NCI-H187 (cell line): ENCODE data around the gene APLNR.

Source experiments
- DNase-seq, 2 experiments: peaks; one replicate each; lab custom pipeline; 2025; lab: John Stamatoyannopoulos, UW

APLNR gene

GRCh38 chr11:57251491-57252104 lies 14.5 kb upstream of the APLNR start:
- DNase-seq: no peak

DNA sequence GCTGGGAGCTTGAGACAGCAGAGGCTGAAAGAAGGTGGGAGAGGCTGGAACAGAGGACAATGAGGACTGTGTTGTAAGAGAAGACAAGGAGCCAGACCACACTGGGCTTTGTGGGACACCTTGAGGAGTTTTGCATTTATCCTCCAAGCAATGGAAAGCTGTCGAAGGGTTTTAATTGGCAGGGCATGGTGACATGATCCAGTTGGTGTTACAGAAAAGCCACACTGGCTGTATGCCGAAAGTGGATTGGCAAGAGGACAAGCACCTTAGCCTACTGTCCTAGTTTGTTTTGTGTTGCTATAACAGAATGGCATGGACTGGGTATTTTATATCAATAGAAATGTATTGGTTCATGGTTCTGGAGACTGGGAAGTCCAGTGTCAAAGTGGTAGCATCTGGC lies 14.0 kb upstream of the APLNR start:
- DNase-seq: no peak

- DNase-seq: peak; percentile 1 to 22
Observed at GRCh38 chr11:57249384-57250319, 12.6 kb upstream of the APLNR start.

DNA sequence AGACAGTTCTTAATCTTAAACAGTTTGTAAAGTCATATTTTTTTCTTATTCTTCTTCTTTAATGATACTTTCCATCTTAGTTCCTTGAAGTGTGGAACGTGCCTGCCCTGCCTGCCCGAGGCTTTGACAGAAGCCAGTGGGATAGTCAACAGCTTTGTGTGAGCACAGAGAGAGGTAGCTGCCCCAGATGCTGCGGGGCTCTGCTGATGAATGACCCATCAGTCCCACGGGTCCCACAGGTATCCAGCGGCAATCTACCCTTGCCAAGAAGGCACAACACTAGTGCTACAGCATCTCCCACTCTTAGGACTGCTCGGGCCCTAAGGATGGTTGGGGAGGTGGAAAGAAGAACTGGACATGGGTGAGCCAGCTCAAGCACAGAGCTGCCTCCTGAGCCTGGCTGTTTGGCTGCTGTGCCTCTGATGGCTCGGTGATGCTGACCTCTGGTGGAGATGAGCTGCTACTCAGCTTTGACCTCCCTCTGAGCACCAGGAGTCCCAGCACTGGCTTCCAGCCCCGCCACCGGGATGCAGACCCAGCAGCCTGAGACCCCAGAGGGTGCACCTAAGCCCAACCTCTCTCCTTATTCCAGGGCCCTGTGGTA lies 11.8 kb upstream of the APLNR start:
- DNase-seq: peak in 1 of 2 experiments; percentile 2

GRCh38 chr11:57244911-57245310 lies 7.9 kb upstream of the APLNR start:
- DNase-seq: no peak

DNA sequence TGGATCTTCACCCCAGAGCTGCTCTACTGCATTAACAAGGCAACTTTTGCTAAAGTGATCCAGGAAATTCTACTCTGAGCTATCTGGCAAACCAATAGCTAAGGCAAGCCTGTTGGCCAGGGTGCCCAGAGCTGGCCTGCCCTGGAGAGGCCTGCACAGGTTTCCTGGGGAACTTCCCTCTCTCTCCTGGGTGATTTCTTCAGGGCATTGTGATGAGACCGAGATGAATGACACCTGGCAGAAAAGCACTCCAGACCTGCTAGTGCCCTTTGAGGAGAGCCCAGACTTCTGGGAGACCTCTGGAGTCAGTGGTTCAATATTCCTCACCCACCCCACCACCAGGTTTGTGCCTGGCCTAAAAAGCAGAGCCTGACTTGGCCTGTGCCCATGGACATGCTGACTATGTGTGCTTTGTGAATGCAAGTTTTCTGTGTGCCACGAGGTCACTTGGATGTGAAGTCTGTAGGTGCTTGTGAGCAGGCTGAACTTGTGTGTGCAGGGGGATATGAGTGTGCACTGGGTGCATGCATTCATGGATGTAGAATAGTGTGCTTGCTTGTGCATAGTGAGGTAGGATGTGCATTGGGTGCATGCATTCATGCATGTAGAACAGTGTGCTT lies 4.4 kb upstream of the APLNR start:
- DNase-seq: no peak

GRCh38 chr11:57240757-57241156 lies 3.7 kb upstream of the APLNR start:
- no peak for DNase-seq

DNA sequence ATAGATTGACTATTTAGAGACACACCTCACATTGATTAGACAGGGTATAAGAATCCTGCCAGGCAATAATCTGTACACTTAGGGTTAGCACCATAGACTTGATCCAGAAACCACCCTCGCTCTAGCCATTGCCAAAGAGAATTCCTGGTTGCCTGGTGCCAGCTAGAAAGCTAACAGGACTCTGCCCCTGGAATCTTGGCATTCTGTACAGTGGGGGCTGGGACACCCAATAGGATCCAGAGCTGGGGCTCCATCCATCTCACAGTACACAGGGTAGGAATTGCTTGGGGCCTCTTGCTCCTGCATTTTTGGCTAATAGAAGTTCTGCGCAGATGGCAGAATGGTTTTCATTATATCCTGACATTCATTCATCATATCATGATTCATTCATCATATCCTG lies 3.0 kb upstream of the APLNR start:
- DNase-seq: no peak

DNA sequence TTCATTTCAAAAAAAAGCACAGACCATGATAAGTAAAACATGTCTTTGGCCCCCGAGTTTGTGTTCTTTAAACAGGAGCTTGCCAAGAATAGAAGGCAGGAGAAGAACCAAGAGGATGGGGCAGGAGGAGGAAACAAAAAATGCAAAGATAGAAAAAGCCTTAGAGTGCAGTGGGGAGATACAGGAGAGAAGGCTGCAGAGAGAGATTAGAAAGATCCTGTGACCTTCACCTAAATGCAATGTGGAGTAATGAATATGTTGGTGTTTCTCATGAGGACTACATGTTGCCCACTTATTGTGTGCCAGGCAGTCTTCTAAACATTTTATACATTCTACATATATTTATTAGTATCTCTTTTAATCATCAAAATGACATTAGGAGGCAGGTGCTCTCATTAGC lies 2.3 kb upstream of the APLNR start:
- DNase-seq: no peak

DNA sequence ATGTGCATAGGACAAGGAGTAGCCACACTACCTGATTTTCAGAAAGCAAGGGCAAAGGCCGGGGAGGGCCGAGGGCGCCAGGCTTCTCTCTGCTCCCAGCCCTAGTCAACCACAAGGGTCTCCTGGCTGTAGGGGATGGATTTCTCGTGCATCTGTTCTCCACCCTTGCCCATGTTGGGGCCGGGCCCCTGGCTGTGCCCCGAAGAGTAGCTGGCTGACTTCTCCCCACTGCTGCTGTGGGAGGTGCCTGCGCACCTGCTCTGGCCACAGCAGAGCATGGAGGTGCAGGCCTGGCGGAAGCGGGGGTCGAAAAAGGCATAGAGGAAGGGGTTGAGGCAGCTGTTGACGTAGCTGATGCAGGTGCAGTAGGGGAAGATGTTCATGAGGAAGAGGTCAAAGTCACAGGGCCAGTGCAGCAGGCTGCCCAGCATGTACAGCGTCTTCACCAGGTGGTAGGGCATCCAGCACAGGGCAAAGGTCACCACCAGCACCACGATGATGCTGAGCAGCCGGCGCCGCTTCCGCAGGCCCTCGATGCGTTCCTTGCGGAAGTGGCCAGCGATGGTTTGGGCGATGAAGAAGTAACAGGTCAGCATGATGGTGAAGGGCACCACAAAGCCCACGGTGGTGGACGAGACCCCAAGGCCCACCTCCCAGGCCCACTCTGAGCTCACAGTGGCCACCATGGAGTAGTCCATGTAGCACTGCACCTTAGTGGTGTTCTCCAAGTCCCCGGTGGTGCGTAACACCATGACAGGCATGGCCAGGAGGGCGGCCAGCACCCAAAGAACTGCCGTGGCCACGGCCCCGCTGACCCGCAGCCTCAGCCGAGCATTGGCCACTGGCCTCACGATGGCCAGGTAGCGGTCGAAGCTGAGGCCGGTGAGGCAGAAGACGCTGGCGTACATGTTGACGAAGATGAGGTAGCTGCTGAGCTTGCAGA lies 1.0 kb downstream of the APLNR start:
- no peak for DNase-seq

GRCh38 chr11:57233702-57234101 lies 3.3 kb downstream of the APLNR start:
- DNase-seq: no peak

DNA sequence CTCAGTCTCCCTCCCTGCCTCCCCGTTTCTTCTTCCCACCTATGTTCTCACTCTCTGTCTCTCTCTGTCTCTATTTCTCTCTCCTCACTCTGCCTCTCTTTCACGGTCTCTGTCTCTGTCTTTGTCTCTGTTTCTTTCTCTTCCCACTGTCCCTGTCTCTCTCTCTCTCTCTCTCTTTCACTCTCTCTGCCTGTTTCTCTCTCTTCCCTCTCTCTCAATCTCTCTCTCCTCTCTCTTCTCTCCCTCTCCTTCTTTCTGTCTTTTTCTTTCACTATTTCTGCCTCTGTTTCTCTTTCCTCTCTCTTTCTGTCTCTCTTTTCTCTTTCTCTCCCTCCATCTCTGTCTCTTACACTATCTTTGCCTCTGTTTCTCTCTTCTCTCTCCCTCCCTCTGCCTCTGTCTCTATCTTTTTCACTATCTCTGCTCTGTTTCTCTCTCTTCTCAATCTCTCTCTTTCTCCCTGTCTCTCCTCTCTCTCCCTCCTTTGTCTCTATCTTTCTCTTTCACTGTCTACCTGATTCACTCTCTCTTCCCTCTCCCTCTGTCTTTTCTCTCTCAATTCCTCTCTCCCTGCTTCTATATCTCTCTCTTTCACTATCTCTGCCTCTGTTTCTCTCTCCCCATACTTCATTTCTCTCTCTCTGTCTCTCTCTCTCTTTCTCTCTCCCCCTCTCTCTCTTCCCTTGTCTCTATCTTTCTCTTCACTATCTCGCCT lies 5.4 kb downstream of the APLNR start:
- no peak for DNase-seq

DNA sequence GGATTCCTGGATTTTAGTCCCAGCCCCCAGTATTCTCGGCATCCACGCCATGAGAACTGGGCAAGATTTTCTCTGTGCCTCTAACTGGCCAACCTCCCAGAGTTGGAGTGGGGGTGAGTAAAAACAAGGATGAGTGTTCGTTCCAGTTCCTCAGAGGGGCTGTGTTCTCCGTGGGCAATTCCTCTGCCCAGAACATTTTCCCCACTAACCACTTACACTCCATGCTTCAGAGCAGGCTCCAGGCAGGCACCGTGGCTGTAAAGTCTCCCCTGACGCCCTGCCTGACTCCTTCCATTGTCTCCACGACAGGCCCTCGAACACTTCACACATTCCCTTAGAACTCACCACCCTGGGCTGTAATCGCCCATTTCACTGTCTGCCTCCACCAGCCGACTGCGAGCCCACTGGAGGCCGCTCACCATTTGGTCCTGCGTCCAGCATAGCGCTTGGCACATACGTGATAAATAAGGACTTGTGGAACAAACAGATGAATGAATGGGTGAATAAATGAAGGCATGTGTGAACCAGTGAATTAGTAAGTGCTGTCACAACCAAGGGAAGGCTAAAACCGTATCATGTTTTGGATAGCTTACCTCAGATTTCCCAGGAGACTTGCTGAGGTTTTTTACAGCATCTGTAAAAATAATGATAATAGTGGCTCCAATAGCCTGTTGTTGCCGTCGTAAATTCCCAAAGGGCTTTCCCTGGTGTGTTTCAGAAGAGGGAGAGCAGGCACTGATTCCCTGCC lies 6.1 kb downstream of the APLNR start:
- DNase-seq: no peak

- DNase-seq: no peak
Observed at GRCh38 chr11:57230316-57230715, 6.7 kb downstream of the APLNR start.

GRCh38 chr11:57228600-57228999 lies 8.4 kb downstream of the APLNR start:
- no peak for DNase-seq

DNA sequence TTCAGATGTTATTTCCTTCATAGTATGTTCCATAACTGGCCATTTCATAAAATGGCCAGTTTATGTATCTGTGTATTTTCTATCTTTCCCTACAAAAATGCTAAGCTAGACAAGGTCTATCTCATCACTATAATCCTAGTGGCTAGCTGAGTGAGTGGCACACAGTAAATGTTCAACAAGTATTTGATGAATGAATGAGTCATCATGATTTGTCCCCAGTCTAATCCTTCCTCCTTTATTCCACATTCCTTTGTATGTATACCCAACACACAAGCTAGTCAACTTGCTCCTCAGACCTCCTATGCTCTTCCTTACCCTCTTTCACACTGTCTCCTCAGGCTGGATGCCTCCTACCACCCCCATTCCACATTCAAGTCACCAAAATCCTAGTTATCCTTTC lies 12.5 kb downstream of the APLNR start:
- DNase-seq: no peak

DNA sequence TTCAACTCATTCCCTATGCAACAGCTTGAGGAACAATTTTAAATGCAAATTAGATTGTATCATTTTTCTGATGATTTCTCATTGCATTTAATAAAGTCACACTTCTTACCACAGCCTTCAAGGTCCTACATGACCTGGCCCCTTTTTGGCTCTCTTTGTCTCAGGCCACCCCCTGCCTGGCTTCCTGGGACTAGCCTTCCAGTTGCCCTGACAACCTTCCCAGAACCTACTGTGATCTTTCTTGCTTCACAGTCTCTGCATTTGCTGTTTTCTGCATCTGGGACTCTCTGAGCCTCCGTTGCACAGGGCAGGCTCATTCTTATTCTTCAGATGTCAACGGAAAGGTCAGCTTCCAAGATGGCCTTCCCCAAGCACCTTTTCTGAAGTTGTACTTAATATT lies 12.9 kb downstream of the APLNR start:
- DNase-seq: no peak

DNA sequence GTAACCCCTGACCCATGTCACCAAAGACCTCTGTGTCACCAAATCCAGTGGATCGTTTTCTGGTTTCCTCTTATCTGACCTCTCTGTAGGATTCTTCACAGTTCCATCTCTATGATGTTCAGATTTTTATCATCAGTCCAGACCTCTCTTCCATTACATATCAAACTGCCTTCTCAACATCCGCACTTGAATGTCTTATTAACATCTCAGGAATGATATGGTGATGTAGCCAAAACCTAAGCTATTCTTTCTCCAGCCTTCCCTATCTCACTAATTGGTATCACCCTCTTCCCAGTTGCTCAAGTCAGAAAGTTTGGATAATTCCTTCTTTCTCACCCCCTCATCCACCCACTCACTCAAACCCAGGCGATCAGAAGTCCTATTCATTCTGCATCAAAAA lies 13.4 kb downstream of the APLNR start:
- DNase-seq: no peak

- no peak for DNase-seq
Observed at GRCh38 chr11:57222239-57222638, 14.8 kb downstream of the APLNR start.

DNA sequence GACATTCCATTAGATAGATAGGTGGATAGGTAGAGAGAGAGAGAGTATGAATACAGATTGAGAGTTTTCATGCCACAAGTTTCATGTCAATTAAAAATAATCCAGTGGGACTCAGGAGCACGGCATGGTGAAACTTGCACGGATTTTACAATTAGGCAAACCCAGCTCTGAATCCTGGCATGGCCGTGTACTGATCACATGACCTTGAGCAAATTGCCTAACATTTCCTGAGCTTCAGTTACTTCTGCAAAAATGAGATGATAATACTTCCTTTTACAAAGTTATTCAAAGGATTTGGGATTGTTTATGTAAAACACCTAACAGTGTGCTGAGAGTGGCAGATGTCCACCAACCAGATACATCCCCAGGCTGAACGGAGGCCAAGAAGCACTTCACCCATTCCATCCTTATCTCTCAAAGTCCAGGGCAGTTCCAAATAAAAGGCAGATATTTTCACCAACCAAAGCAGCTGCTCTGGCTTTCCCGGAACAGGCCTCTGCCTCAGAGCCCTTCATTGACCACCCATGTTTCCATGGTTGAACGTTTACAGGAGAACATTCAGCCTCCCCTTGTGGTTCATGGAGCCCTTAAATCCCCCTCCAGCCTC lies 17.9 kb downstream of the APLNR start:
- DNase-seq: no peak
